H9 (cell line): Measurements from ENCODE around the gene ENPP1. TPM values are rescaled to one million over a fixed set of nuclear protein-coding genes. Genes with fewer than 3 reads are reported as not detected.

Experiments
- DNase-seq: peaks from one replicate; pipeline ENCODE4 v3.0.0-alpha.2; 2017
- H2AFZ ChIP-seq: one replicate; pipeline ENCODE4 v1.6.1; 2013; ENCODE audit warnings: mild to moderate bottlenecking, low read length, control low read depth, moderate library complexity
- H2AK5ac ChIP-seq: 2 replicates; pipeline ENCODE4 v1.6.1; 2013; ENCODE audit warnings: low read length, control low read depth, mixed read lengths; ENCODE audit not compliant: insufficient read length
- H2BK120ac ChIP-seq: one replicate; pipeline ENCODE4 v1.6.1; 2013; ENCODE audit warnings: low read depth, mild to moderate bottlenecking, low read length, control low read depth, inconsistent platforms; ENCODE audit not compliant: poor library complexity, severe bottlenecking
- H2BK12ac ChIP-seq: 2 replicates; pipeline ENCODE4 v1.6.1; 2013; ENCODE audit warnings: low read length, control low read depth, mixed read lengths, low read depth; ENCODE audit not compliant: insufficient read length
- H2BK15ac ChIP-seq: 2 replicates; pipeline ENCODE4 v1.6.1; 2013; ENCODE audit warnings: low read depth, low read length, control low read depth
- H2BK20ac ChIP-seq: one replicate; pipeline ENCODE4 v1.6.1; 2013; ENCODE audit warnings: low read depth, mild to moderate bottlenecking, low read length, control low read depth, inconsistent platforms; ENCODE audit not compliant: poor library complexity, severe bottlenecking
- H2BK5ac ChIP-seq: 2 replicates; pipeline ENCODE4 v1.6.1; 2013; ENCODE audit warnings: low read length, control low read depth, mixed read lengths; ENCODE audit not compliant: insufficient read length
- H3K14ac ChIP-seq: 2 replicates; pipeline ENCODE4 v1.6.1; 2013; ENCODE audit warnings: low read length, control low read depth; ENCODE audit not compliant: insufficient read depth
- H3K18ac ChIP-seq: 2 replicates; pipeline ENCODE4 v1.6.1; 2013; ENCODE audit warnings: low read depth, mild to moderate bottlenecking, mixed read lengths, low read length, control low read depth; ENCODE audit not compliant: insufficient read length
- H3K23ac ChIP-seq: 2 replicates; pipeline ENCODE4 v1.6.1; 2013; ENCODE audit warnings: low read length, control low read depth, mixed read lengths, low read depth; ENCODE audit not compliant: insufficient read length
- H3K23me2 ChIP-seq: 2 replicates; pipeline ENCODE4 v1.6.1; 2013; ENCODE audit warnings: low read depth, mild to moderate bottlenecking, mixed read lengths, low read length, control low read depth; ENCODE audit not compliant: insufficient read length, poor library complexity, severe bottlenecking
- H3K27ac ChIP-seq: 2 replicates; pipeline ENCODE4 v1.5.1; 2013; ENCODE audit warnings: low read length, control low read depth, mixed read lengths, low read depth; ENCODE audit not compliant: insufficient read length
- H3K27me3 ChIP-seq: 2 replicates; pipeline ENCODE4 v1.6.1; 2013; ENCODE audit warnings: low read length, control low read depth, inconsistent platforms; ENCODE audit not compliant: insufficient read depth
- H3K4ac ChIP-seq: 2 replicates; pipeline ENCODE4 v1.6.1; 2013; ENCODE audit warnings: low read depth, mild to moderate bottlenecking, control low read depth, inconsistent platforms, low read length, moderate library complexity
- H3K4me1 ChIP-seq: 2 replicates; pipeline ENCODE4 v1.6.1; 2013; ENCODE audit warnings: low read length, control low read depth, inconsistent platforms; ENCODE audit not compliant: insufficient read depth
- H3K4me2 ChIP-seq: 2 replicates; pipeline ENCODE4 v1.6.1; 2013; ENCODE audit warnings: low read length, control low read depth, mixed read lengths; ENCODE audit not compliant: insufficient read length, insufficient read depth
- H3K56ac ChIP-seq: 2 replicates; pipeline ENCODE4 v1.6.1; 2013; ENCODE audit warnings: low read depth, mild to moderate bottlenecking, mixed read lengths, low read length, control low read depth; ENCODE audit not compliant: insufficient read length
- H3K79me1 ChIP-seq: 2 replicates; pipeline ENCODE4 v1.6.1; 2013; ENCODE audit warnings: low read depth, mild to moderate bottlenecking, moderate library complexity, low read length, control low read depth, inconsistent platforms; ENCODE audit not compliant: insufficient read depth, poor library complexity, severe bottlenecking
- H3K79me2 ChIP-seq: 2 replicates; pipeline ENCODE4 v1.6.1; 2013; ENCODE audit warnings: low read length, control low read depth, inconsistent platforms; ENCODE audit not compliant: insufficient read depth
- H3K9ac ChIP-seq: 2 replicates; pipeline ENCODE4 v1.6.1; 2013; ENCODE audit warnings: low read length, control low read depth, mixed read lengths; ENCODE audit not compliant: insufficient read length; ENCODE audit errors: extremely low read depth
- H3K9me3 ChIP-seq: one replicate; pipeline ENCODE4 v1.6.1; 2013; ENCODE audit warnings: low read depth, low read length, inconsistent platforms; ENCODE audit not compliant: control insufficient read depth
- H3T11ph ChIP-seq: one replicate; pipeline ENCODE4 v1.6.1; 2013; ENCODE audit warnings: mild to moderate bottlenecking, low read length, control low read depth, inconsistent platforms
- H4K20me1 ChIP-seq: one replicate; pipeline ENCODE4 v1.6.1; 2013; ENCODE audit not compliant: control insufficient read depth, insufficient read length, insufficient read depth
- H4K5ac ChIP-seq: 2 replicates; pipeline ENCODE4 v1.6.1; 2013; ENCODE audit warnings: low read depth, mild to moderate bottlenecking, mixed read lengths, low read length, control low read depth; ENCODE audit not compliant: insufficient read length
- H4K8ac ChIP-seq: replicated peaks from 2 replicates; pipeline ENCODE4 v1.6.1; 2013; ENCODE audit warnings: low read length, control low read depth, mixed read lengths, low read depth; ENCODE audit not compliant: insufficient read length
- H4K91ac ChIP-seq: 2 replicates; pipeline ENCODE4 v1.6.1; 2013; ENCODE audit warnings: low read depth, mild to moderate bottlenecking, moderate library complexity, mixed read lengths, low read length, control low read depth; ENCODE audit not compliant: insufficient read length
- H3K27ac Mint-ChIP-seq, 3 experiments: 2 replicates in 2 of 3; 3 replicates in 1 of 3; pipeline ENCODE4 v1.8.0; 2020 to 2021; ENCODE audit warnings: mixed read lengths in 3 of 3, mild to moderate bottlenecking in 1 of 3, moderate library complexity in 1 of 3
- H3K27me3 Mint-ChIP-seq: 2 replicates; pipeline ENCODE4 v1.8.0; 2021; ENCODE audit warnings: low read depth, mild to moderate bottlenecking, moderate library complexity, mixed read lengths
- H3K36me3 Mint-ChIP-seq, 3 experiments: 2 replicates in 2 of 3; 3 replicates in 1 of 3; pipeline ENCODE4 v1.8.0; 2020 to 2021; ENCODE audit warnings: low read depth in 3 of 3, mixed read lengths in 3 of 3; ENCODE audit not compliant: insufficient read depth in 1 of 3
- H3K4me1 Mint-ChIP-seq, 2 experiments: 2 replicates each; pipeline ENCODE4 v1.8.0; 2020; ENCODE audit warnings: mixed read lengths in 2 of 2
- H3K4me3 Mint-ChIP-seq, 2 experiments: 2 replicates in 1 of 2; 3 replicates in 1 of 2; pipeline ENCODE4 v1.8.0; 2020 to 2021; ENCODE audit warnings: mild to moderate bottlenecking in 2 of 2, mixed read lengths in 2 of 2, moderate library complexity in 1 of 2
- H3K9me3 Mint-ChIP-seq, 2 experiments: 2 replicates in 1 of 2; 3 replicates in 1 of 2; pipeline ENCODE4 v1.8.0; 2020; ENCODE audit warnings: mild to moderate bottlenecking in 2 of 2, mixed read lengths in 2 of 2, moderate library complexity in 1 of 2
- WGBS: extraction: QIAGEN DNeasy Blood & Tissue Kit; methylation state at CpG from one replicate; pipeline ENCODE4 v1.1.7; 2013; ENCODE audit warnings: missing lambda C conversion rate, low lambda C conversion rate, mixed read lengths; ENCODE audit not compliant: insufficient read length; ENCODE audit errors: extremely low coverage; 5-methylcytosine and 5-hydroxymethylcytosine counted together
- total RNA-seq: library from RNA; stranded (reverse); gene quantifications from 2 replicates; pipeline ENCODE4 v1.2.1, GENCODE V29; 2021
- TF ChIP-seq, protein P1 (sequence below): fragments of 200-600 bp; sonication (generic); conservative IDR thresholded peaks from 3 replicates; pipeline ENCODE4 v1.8.0; 2021; ENCODE audit warnings: antibody characterized with exemption, mild to moderate bottlenecking

Gene ENPP1
- total RNA-seq, 1 experiment from 2014 or later: 22.5 TPM

DNA sequence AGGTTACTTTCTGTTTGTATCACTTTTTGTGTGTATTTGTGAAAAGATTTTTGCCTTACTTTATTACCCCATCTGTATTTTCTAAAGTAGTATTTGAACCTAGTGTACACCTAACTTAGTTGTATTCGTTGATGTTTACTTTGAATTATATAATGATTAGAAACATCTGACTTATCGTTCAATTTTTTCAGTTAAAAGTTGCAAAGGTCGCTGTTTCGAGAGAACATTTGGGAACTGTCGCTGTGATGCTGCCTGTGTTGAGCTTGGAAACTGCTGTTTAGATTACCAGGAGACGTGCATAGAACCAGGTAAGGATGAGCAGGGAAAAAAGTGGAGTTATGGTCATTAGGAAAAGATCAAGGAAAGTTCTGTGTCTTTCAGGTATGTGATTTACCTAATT lies 42.0 kb downstream of the ENPP1 start:
- Histone ChIP-seq H3K4ac (no peak overlapping the region), H3T11ph (no peak overlapping the region), H2AK5ac (no peak overlapping the region), H2BK20ac (no peak overlapping the region), H3K9me3 (no peaks in the 10 kb centered on the region), H3K23ac (no peak overlapping the region), H4K20me1 (no peaks in the 10 kb centered on the region), H2BK12ac (no peak overlapping the region), H4K8ac (no peak overlapping the region), H4K91ac (no peak overlapping the region), H3K18ac (no peak overlapping the region), H3K9ac (no peak overlapping the region), H4K5ac (no peak overlapping the region), H3K79me1 (no peaks in the 10 kb centered on the region), H3K23me2 (no peaks in the 10 kb centered on the region), H3K4me1 (no peaks in the 10 kb centered on the region), H3K14ac (no peak overlapping the region), H3K27me3 (no peaks in the 10 kb centered on the region), H3K4me2 (no peak overlapping the region), H2BK5ac (no peak overlapping the region), H2AFZ (no peak overlapping the region), H3K56ac (no peak overlapping the region), H2BK120ac (no peak overlapping the region), H2BK15ac (no peak overlapping the region), H3K27ac (no peak overlapping the region), H3K79me2 (no peaks in the 10 kb centered on the region)
- no peak overlapping the region for H3K27ac Mint-ChIP-seq
- TF ChIP-seq, protein P1, sequence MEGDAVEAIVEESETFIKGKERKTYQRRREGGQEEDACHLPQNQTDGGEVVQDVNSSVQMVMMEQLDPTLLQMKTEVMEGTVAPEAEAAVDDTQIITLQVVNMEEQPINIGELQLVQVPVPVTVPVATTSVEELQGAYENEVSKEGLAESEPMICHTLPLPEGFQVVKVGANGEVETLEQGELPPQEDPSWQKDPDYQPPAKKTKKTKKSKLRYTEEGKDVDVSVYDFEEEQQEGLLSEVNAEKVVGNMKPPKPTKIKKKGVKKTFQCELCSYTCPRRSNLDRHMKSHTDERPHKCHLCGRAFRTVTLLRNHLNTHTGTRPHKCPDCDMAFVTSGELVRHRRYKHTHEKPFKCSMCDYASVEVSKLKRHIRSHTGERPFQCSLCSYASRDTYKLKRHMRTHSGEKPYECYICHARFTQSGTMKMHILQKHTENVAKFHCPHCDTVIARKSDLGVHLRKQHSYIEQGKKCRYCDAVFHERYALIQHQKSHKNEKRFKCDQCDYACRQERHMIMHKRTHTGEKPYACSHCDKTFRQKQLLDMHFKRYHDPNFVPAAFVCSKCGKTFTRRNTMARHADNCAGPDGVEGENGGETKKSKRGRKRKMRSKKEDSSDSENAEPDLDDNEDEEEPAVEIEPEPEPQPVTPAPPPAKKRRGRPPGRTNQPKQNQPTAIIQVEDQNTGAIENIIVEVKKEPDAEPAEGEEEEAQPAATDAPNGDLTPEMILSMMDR: no peak
- no peaks in the 10 kb centered on the region for H3K4me1 Mint-ChIP-seq
- no peaks in the 10 kb centered on the region for H3K27me3 Mint-ChIP-seq
- H3K9me3 Mint-ChIP-seq: no peaks in the 10 kb centered on the region
- DNase-seq: no peak
- peaks cover 2 to 16% (median 7%) of the 10 kb centered on the region in 3 experiments; a peak in 5 of 7 replicates for H3K36me3 Mint-ChIP-seq
- WGBS: no CpG with 5 or more reads among the region's 6 CpGs
- no peak overlapping the region for H3K4me3 Mint-ChIP-seq
